Measurements from ENCODE around the gene KRTAP10-5.

DNA sequence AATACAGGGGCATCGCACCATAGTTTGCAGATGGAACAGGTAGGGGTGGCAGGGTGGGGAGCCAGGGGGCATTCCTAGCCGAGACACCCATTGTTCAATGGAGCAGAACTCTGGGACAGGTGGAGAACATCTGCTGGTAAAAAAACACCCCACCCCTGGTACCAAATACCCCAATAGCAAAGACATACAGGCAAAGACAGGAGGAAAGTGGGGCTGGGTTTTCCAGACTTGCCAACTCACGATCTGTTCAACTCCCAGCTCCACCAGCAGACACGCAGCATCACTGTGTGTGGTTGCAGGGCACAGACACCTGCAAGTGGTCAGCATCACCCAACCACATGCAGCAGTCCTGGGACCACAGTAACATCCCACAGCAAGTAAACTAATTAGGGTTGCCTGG is 31.1 kb upstream of the KRTAP10-5 start:
- no peak for TF ChIP-seq POLR2A (IDR thresholded peaks at IDR 0.05)
- TF ChIP-seq, protein P1, sequence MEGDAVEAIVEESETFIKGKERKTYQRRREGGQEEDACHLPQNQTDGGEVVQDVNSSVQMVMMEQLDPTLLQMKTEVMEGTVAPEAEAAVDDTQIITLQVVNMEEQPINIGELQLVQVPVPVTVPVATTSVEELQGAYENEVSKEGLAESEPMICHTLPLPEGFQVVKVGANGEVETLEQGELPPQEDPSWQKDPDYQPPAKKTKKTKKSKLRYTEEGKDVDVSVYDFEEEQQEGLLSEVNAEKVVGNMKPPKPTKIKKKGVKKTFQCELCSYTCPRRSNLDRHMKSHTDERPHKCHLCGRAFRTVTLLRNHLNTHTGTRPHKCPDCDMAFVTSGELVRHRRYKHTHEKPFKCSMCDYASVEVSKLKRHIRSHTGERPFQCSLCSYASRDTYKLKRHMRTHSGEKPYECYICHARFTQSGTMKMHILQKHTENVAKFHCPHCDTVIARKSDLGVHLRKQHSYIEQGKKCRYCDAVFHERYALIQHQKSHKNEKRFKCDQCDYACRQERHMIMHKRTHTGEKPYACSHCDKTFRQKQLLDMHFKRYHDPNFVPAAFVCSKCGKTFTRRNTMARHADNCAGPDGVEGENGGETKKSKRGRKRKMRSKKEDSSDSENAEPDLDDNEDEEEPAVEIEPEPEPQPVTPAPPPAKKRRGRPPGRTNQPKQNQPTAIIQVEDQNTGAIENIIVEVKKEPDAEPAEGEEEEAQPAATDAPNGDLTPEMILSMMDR (IDR thresholded peaks at IDR 0.05 in 8 of 11, conservative IDR thresholded peaks at IDR 0.05 in 3 of 11): no peak
